Measurements from ENCODE around the gene PC. TPM values are rescaled to one million over a fixed set of nuclear protein-coding genes. Genes with fewer than 3 reads are reported as not detected.

PC gene
- total RNA-seq, 4 donors from 2014 or later: 13.5 to 43.0 (median 27.5) TPM

- intact Hi-C loops (cut with DNase I): no loop called here
- no peak for TF ChIP-seq POLR2A (IDR thresholded peaks at IDR 0.05)
- TF ChIP-seq CTCF (IDR thresholded peaks at IDR 0.05): no peak
- Histone ChIP-seq H3K9me3 (no peaks in the 10 kb centered on the region), H3K36me3 (no peaks in the 10 kb centered on the region), H3K4me3 (no peak overlapping the region), H3K27me3 (no peaks in the 10 kb centered on the region), H3K27ac (peak overlapping the region in 3 of 4 donors; percentile 72 to 82 (median 81)), H3K4me1 (peaks cover 5 to 56% (median 17%) of the 10 kb centered on the region in 3 donors)
- WGBS, 2 donors: 47 to 48% methylated on average over 4 to 6 of the region's 6 CpGs
- no peak for DNase-seq
Observed at GRCh38 chr11:66892911-66893310, 65.3 kb downstream of the PC start.

GRCh38 chr11:66891851-66892660 is 66.1 kb downstream of the PC start:
- peaks cover 5 to 56% (median 17%) of the 10 kb centered on the region in 3 donors for H3K4me1 ChIP-seq
- WGBS, 2 donors: 23 to 45% methylated on average over 14 of the region's 14 CpGs
- DNase-seq: no peak
- no peaks in the 10 kb centered on the region for H3K36me3 ChIP-seq
- intact Hi-C loops (cut with DNase I): no loop called here
- H3K4me3 ChIP-seq: no peak overlapping the region
- peak in 1 of 6 experiments; percentile 8 for TF ChIP-seq CTCF (IDR thresholded peaks at IDR 0.05)
- TF ChIP-seq POLR2A (IDR thresholded peaks at IDR 0.05): peak in 1 of 4 donors; percentile 16
- H3K9me3 ChIP-seq: no peaks in the 10 kb centered on the region
- H3K27ac ChIP-seq: peak overlapping the region; percentile 72 to 82 (median 80)
- no peaks in the 10 kb centered on the region for H3K27me3 ChIP-seq

DNA sequence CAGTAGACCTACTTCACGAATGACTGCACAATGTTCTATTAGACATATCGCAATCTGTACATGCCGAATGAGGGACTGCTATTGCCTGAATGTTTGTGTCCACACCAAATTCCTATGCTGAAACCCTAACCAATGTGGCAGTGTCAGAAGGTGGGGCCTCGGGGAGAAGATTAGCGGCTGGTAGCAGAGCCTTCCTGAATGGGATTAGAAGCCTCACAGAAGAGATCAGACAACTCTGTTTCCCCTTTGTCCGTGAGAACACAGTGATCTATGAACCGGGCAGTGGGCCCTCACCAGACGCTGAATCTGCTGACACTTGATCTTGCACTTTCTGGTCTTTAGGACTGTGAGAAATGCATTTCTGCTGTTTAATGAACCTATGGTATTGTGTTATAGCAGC is 68.2 kb downstream of the PC start:
- TF ChIP-seq POLR2A (IDR thresholded peaks at IDR 0.05): no peak
- TF ChIP-seq CTCF (IDR thresholded peaks at IDR 0.05): no peak
- intact Hi-C loops (cut with DNase I): no loop called here

GRCh38 chr11:66888282-66888681 is 69.9 kb downstream of the PC start:
- Histone ChIP-seq H3K9me3 (no peaks in the 10 kb centered on the region), H3K27ac (no peak overlapping the region), H3K4me3 (no peak overlapping the region), H3K4me1 (peaks cover 8 to 48% (median 14%) of the 10 kb centered on the region in 3 donors), H3K36me3 (no peaks in the 10 kb centered on the region), H3K27me3 (no peaks in the 10 kb centered on the region)
- TF ChIP-seq POLR2A (IDR thresholded peaks at IDR 0.05): no peak
- TF ChIP-seq CTCF (IDR thresholded peaks at IDR 0.05): no peak
- no peak for DNase-seq
- intact Hi-C loops (cut with DNase I): no loop called here
- WGBS, 2 donors: 78 to 82% methylated on average over 10 of the region's 10 CpGs

More for the DNA sequence above, 68.2 kb downstream of the PC start:
- no peaks in the 10 kb centered on the region for H3K36me3 ChIP-seq
- no peak overlapping the region for H3K4me3 ChIP-seq
- peaks cover 5 to 56% (median 17%) of the 10 kb centered on the region in 3 donors for H3K4me1 ChIP-seq
- 74 to 76% methylated on average over 5 to 8 of the region's 8 CpGs for WGBS, 2 donors
- no peaks in the 10 kb centered on the region for H3K27me3 ChIP-seq
- no peak for DNase-seq
- H3K9me3 ChIP-seq: no peaks in the 10 kb centered on the region
- H3K27ac ChIP-seq: peak overlapping the region in 1 of 4 donors; percentile 33

DNA sequence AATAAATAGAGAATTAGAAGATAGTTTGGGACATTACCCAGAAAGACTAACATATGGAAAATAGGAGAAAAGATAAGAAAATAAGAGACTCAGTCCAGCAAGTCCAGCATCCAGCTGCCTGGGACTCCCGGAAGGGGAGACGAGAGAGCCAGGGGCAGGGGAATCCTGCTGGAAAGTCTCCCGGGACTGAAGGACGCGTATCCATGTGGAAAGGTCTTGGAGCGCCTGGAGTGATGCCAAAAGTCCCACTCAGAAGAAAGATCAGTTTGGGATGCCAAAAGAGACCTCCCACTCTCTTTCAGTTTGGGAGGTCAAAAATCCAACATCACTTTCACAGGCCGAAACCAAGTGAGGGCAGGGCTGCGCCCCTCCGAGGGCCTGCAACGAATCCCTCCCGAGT is 70.7 kb downstream of the PC start:
- no peak for DNase-seq
- Histone ChIP-seq H3K4me3 (no peak overlapping the region), H3K27me3 (no peaks in the 10 kb centered on the region), H3K4me1 (peaks cover 11 to 48% (median 19%) of the 10 kb centered on the region in 3 donors), H3K27ac (peak overlapping the region in 2 of 4 donors; percentile 1 to 2), H3K36me3 (no peaks in the 10 kb centered on the region), H3K9me3 (no peaks in the 10 kb centered on the region)
- 75 to 82% methylated on average over 11 of the region's 11 CpGs for WGBS, 2 donors
- intact Hi-C loops (cut with DNase I): no loop called here
- TF ChIP-seq CTCF (IDR thresholded peaks at IDR 0.05): no peak
- no peak for TF ChIP-seq POLR2A (IDR thresholded peaks at IDR 0.05)
